B cell (primary cell): ENCODE measurements around the gene BEAN1. TPM values are rescaled to one million over a fixed set of nuclear protein-coding genes. Genes with fewer than 3 reads are reported as not detected.
"Not testable (repeated sequence)": the region's sequence is repeated elsewhere in the genome, so short reads cannot be mapped to it uniquely, and the experiment has no call there.

Source experiments
- ATAC-seq: fragments of 200-7000 bp; cut with Tn5 transposase; one replicate; pipeline ENCODE4 v1.10.0; 2021; ENCODE audit warnings: low read depth, mild to moderate bottlenecking, moderate number of reproducible peaks, moderate library complexity
- CTCF ChIA-PET: fragments of 350-600 bp; sonication (Branson Sonifier 250); formaldehyde crosslinking; loops from one replicate; lab custom pipeline; 2021; ENCODE audit warnings: antibody characterized with exemption, inconsistent platforms; lab: Charles Lee
- POLR2A ChIA-PET: fragments of 350-600 bp; sonication (Branson Sonifier 250); formaldehyde crosslinking; loops from one replicate; lab custom pipeline; 2021; ENCODE audit warnings: antibody characterized with exemption; lab: Charles Lee
- DNase-seq: peaks from one replicate; pipeline ENCODE4 v3.0.0; 2013
- H2AFZ ChIP-seq: 2 replicates; pipeline ENCODE4 v1.6.1; 2012; ENCODE audit warnings: mild to moderate bottlenecking, low read depth, low read length; ENCODE audit not compliant: insufficient read depth, poor library complexity, severe bottlenecking
- H3K27ac ChIP-seq, 2 donors: 1 replicate in 1 of 2; 2 replicates in 1 of 2; pipeline ENCODE4 v1.5.1; 2012 to 2013; ENCODE audit warnings: low read length in 2 of 2, mild to moderate bottlenecking in 2 of 2, moderate library complexity in 1 of 2
- H3K27me3 ChIP-seq, 4 experiments: fragments of 200-600 bp in 1 of 4; sonication (generic) in 1 of 4; replicated peaks in 1 of 4; 1 replicate in 2 of 4; 2 replicates in 2 of 4; pipeline versions ENCODE4 v1.6.1 to v1.7.0; 2013 to 2016; ENCODE audit warnings: low read length in 3 of 4, mild to moderate bottlenecking in 2 of 4, mixed read lengths in 1 of 4, moderate library complexity in 1 of 4; ENCODE audit not compliant: insufficient read depth in 4 of 4, control insufficient read depth in 3 of 4; ENCODE audit errors: control extremely low read depth in 1 of 4
- H3K36me3 ChIP-seq, 2 experiments: replicated peaks in 1 of 2; 1 replicate in 1 of 2; 2 replicates in 1 of 2; pipeline versions ENCODE4 v1.6.1 to v1.7.1; 2013; ENCODE audit warnings: low read length in 1 of 2; ENCODE audit not compliant: insufficient read depth in 2 of 2, control insufficient read depth in 1 of 2; ENCODE audit errors: control extremely low read depth in 1 of 2, extremely low read depth in 1 of 2
- H3K4me1 ChIP-seq, 2 donors: fragments of 200-600 bp in 1 of 2; sonication (generic) in 1 of 2; 1 replicate in 1 of 2; 2 replicates in 1 of 2; pipeline versions ENCODE4 v1.5.1 to v1.6.1; 2013 to 2017; ENCODE audit warnings: low read length in 2 of 2; ENCODE audit not compliant: control insufficient read depth in 2 of 2, insufficient read depth in 2 of 2
- H3K4me2 ChIP-seq: replicated peaks from 2 replicates; pipeline ENCODE3; 2012; ENCODE audit warnings: mild to moderate bottlenecking, low read depth, low read length; ENCODE audit not compliant: poor library complexity, severe bottlenecking
- H3K4me3 ChIP-seq, 5 experiments: fragments of 200-600 bp in 1 of 5; sonication (generic) in 1 of 5; 1 replicate in 3 of 5; 2 replicates in 2 of 5; pipeline versions ENCODE4 v1.5.1 to v1.7.0; 2011 to 2016; ENCODE audit warnings: low read length in 4 of 5, mild to moderate bottlenecking in 4 of 5, low read depth in 2 of 5, control low read depth in 1 of 5, moderate library complexity in 1 of 5; ENCODE audit not compliant: insufficient read depth in 1 of 5; ENCODE audit errors: control extremely low read depth in 1 of 5, extremely low read depth in 1 of 5
- H3K79me2 ChIP-seq: fragments of 200-600 bp; sonication (generic); one replicate; pipeline ENCODE4 v1.6.0; 2016; ENCODE audit warnings: low read length; ENCODE audit not compliant: control insufficient read depth, insufficient read depth
- H3K9ac ChIP-seq: fragments of 200-600 bp; sonication (generic); 2 replicates; pipeline ENCODE4 v1.6.1; 2017; ENCODE audit warnings: mild to moderate bottlenecking, low read length, moderate library complexity
- H3K9me3 ChIP-seq, 3 donors: one replicate each; pipeline versions ENCODE4 v1.6.1 to v1.7.1; 2013; ENCODE audit warnings: low read length in 2 of 3; ENCODE audit not compliant: control insufficient read depth in 2 of 3, insufficient read depth in 1 of 3; ENCODE audit errors: control extremely low read depth in 1 of 3
- H4K20me1 ChIP-seq: 2 replicates; pipeline ENCODE4 v1.6.0; 2012; ENCODE audit warnings: mild to moderate bottlenecking, low read length; ENCODE audit not compliant: insufficient read depth, control insufficient read depth, poor library complexity, severe bottlenecking
- H3K27ac Mint-ChIP-seq: one replicate; pipeline ENCODE4 v1.8.0; 2021; ENCODE audit warnings: mixed read lengths
- H3K27me3 Mint-ChIP-seq: one replicate; pipeline ENCODE4 v1.8.0; 2021; ENCODE audit warnings: mixed read lengths
- H3K4me1 Mint-ChIP-seq: one replicate; pipeline ENCODE4 v1.8.0; 2021; ENCODE audit warnings: mixed read lengths
- H3K4me3 Mint-ChIP-seq: one replicate; pipeline ENCODE4 v1.8.0; 2021; ENCODE audit warnings: mixed read lengths
- H3K9me3 Mint-ChIP-seq: one replicate; pipeline ENCODE4 v1.8.0; 2022; ENCODE audit warnings: mixed read lengths; ENCODE audit not compliant: insufficient read depth
- EZH2 ChIP-seq: IDR thresholded peaks from 2 replicates; pipeline ENCODE4 v1.6.1; 2012; ENCODE audit warnings: borderline replicate concordance, low read depth, mild to moderate bottlenecking, moderate library complexity, low read length; ENCODE audit not compliant: insufficient read depth, poor library complexity, severe bottlenecking
- WGBS: methylation state at CpG from one replicate; pipeline ENCODE4 v1.1.5; 2013; ENCODE audit warnings: missing lambda C conversion rate; ENCODE audit not compliant: insufficient coverage; 5-methylcytosine and 5-hydroxymethylcytosine counted together
- intact Hi-C: fragments of 100-400 bp; cut with micrococcal nuclease; formaldehyde crosslinking; loops from one replicate; pipeline ENCODE4 v1.10.0; 2022
- polyA plus RNA-seq: library from polyadenylated mRNA; depleted of rRNA; stranded (reverse); fragments of >200 nt; gene quantifications from 2 replicates; pipeline ENCODE4 v1.2.3, GENCODE V29; 2012
- total RNA-seq, 2 donors: library from RNA; stranded (reverse); fragments of 120-200 nt in 1 of 2; gene quantifications; 1 replicate in 1 of 2; 2 replicates in 1 of 2; pipeline versions ENCODE4 v1.2.3 to v1.2.4, GENCODE V29; 2013 to 2022

BEAN1 gene
- total and polyA plus RNA-seq, 2 donors (not counting 1 experiment from before 2014, with no cell fraction given), result not detected

- Histone ChIP-seq H3K36me3 (no peaks in the 10 kb centered on the region), H4K20me1 (no peaks in the 10 kb centered on the region), H2AFZ (no peak overlapping the region), H3K9ac (no peak overlapping the region), H3K27ac (no peak overlapping the region), H3K27me3 (peaks cover 0 to 19% (median 0%) of the 10 kb centered on the region in 4 experiments), H3K79me2 (no peaks in the 10 kb centered on the region), H3K9me3 (peaks cover 0 to 4% (median 0%) of the 10 kb centered on the region in 3 donors), H3K4me2 (no peak overlapping the region), H3K4me1 (no peaks in the 10 kb centered on the region), H3K4me3 (no peak overlapping the region)
- no peak overlapping the region for H3K4me3 Mint-ChIP-seq
- intact Hi-C loops, result no loop called here
- ChIA-PET POLR2A (interaction anchor here (0.7 kb wide), 1 partner anchor 8 kb away, joined by 3 read pairs; no protein-coding TSS in a partner anchor), CTCF (no interaction called here)
- peaks cover 8% of the 10 kb centered on the region for H3K4me1 Mint-ChIP-seq
- H3K27me3 Mint-ChIP-seq, result peaks cover 8% of the 10 kb centered on the region
- no peak for ATAC-seq
- TF ChIP-seq EZH2, result no peak
- 92% methylated on average over 1 of the region's 2 CpGs for WGBS
- no peaks in the 10 kb centered on the region for H3K9me3 Mint-ChIP-seq
- no peak for DNase-seq
- no peak overlapping the region for H3K27ac Mint-ChIP-seq
Measured at GRCh38 chr16:66495440-66495839, 68.3 kb downstream of the BEAN1 start.

- H3K27me3 Mint-ChIP-seq, H3K9ac ChIP-seq, H3K4me2 ChIP-seq, intact Hi-C loops, H3K36me3 ChIP-seq, H3K9me3 Mint-ChIP-seq, H3K9me3 ChIP-seq, POLR2A ChIA-PET, H3K27ac ChIP-seq, H4K20me1 ChIP-seq, H3K27ac Mint-ChIP-seq, H3K4me3 Mint-ChIP-seq, H3K4me3 ChIP-seq, H3K4me1 Mint-ChIP-seq, H2AFZ ChIP-seq, H3K4me1 ChIP-seq, H3K79me2 ChIP-seq, ATAC-seq, DNase-seq: not testable (repeated sequence)
- CTCF ChIA-PET, result interaction anchor here (1.0 kb wide), 1 partner anchor 16 kb away, joined by 3 read pairs; no protein-coding TSS in a partner anchor
- H3K27me3 ChIP-seq, result peaks cover 0 to 16% (median 0%) of the 10 kb centered on the region in 4 experiments
- whole genome bisulfite sequencing, result 92% methylated on average over 2 of the region's 10 CpGs
Measured at GRCh38 chr16:66496226-66496625, 69.1 kb downstream of the BEAN1 start.

GRCh38 chr16:66497921-66498320, 70.8 kb downstream of the BEAN1 start:
- H3K9me3 ChIP-seq, H3K27ac Mint-ChIP-seq, DNase-seq, H3K27me3 Mint-ChIP-seq, CTCF ChIA-PET, H3K4me3 ChIP-seq, intact Hi-C loops, H3K27ac ChIP-seq, H3K4me3 Mint-ChIP-seq, ATAC-seq, H2AFZ ChIP-seq, H3K9ac ChIP-seq, H4K20me1 ChIP-seq, POLR2A ChIA-PET, H3K79me2 ChIP-seq, H3K4me1 Mint-ChIP-seq, H3K4me1 ChIP-seq, H3K4me2 ChIP-seq, H3K36me3 ChIP-seq, H3K9me3 Mint-ChIP-seq: not testable (repeated sequence)
- H3K27me3 ChIP-seq, result peaks cover 0 to 14% (median 0%) of the 10 kb centered on the region in 4 experiments
- WGBS, result 86% methylated on average over 1 of the region's 2 CpGs

GRCh38 chr16:66501563-66501962, 74.5 kb downstream of the BEAN1 start:
- H3K27me3 Mint-ChIP-seq, H3K4me2 ChIP-seq, H4K20me1 ChIP-seq, H3K9me3 Mint-ChIP-seq, H3K79me2 ChIP-seq, CTCF ChIA-PET, H3K27ac ChIP-seq, POLR2A ChIA-PET, intact Hi-C loops, H3K4me1 ChIP-seq, DNase-seq, H3K27me3 ChIP-seq, H3K4me1 Mint-ChIP-seq, H3K9ac ChIP-seq, H3K27ac Mint-ChIP-seq, ATAC-seq, H3K4me3 ChIP-seq, H2AFZ ChIP-seq, H3K9me3 ChIP-seq, H3K36me3 ChIP-seq, H3K4me3 Mint-ChIP-seq: not testable (repeated sequence)
- no CpG with 5 or more reads among the region's 4 CpGs for WGBS
